ENCODE results near the gene TNFAIP2.

TNFAIP2 gene

GRCh38 chr14:103104389-103104653 lies 18.9 kb upstream of the TNFAIP2 start:
- H3K36me3 ChIP-seq (ENCODE audit: low read depth) = no peaks in the 10 kb centered on the region
- H3K27ac ChIP-seq (ENCODE audit: poor library complexity, severe bottlenecking) = no peak overlapping the region
- peaks cover 24% of the 10 kb centered on the region for H3K27me3 ChIP-seq (ENCODE audit: insufficient read depth, poor library complexity, severe bottlenecking)
- no peak overlapping the region for H3K4me3 ChIP-seq (ENCODE audit: severe bottlenecking)
- DNase-seq (ENCODE audit: low spot score) = no peak
- peaks cover 5% of the 10 kb centered on the region for H3K4me1 ChIP-seq (ENCODE audit: insufficient read depth, poor library complexity, severe bottlenecking)
- TF ChIP-seq CTCF (IDR thresholded peaks at IDR 0.05; ENCODE audit: poor library complexity, severe bottlenecking) = no peak
- H3K9me3 ChIP-seq (ENCODE audit: severe bottlenecking) = no peaks in the 10 kb centered on the region
- no peak for ATAC-seq (ENCODE audit: low read depth)

- Histone ChIP-seq H3K27me3 (ENCODE audit: insufficient read depth, poor library complexity, severe bottlenecking) (peaks cover 24% of the 10 kb centered on the region), H3K9me3 (ENCODE audit: severe bottlenecking) (no peaks in the 10 kb centered on the region), H3K27ac (ENCODE audit: poor library complexity, severe bottlenecking) (no peak overlapping the region), H3K4me1 (ENCODE audit: insufficient read depth, poor library complexity, severe bottlenecking) (peaks cover 8% of the 10 kb centered on the region), H3K4me3 (ENCODE audit: severe bottlenecking) (no peak overlapping the region), H3K36me3 (ENCODE audit: low read depth) (no peaks in the 10 kb centered on the region)
- ATAC-seq (ENCODE audit: low read depth) (peak; percentile 76), DNase-seq (ENCODE audit: low spot score) (no peak)
- peak; percentile 99 for TF ChIP-seq CTCF (IDR thresholded peaks at IDR 0.05; ENCODE audit: poor library complexity, severe bottlenecking)
Observed at GRCh38 chr14:103104654-103105452, 18.4 kb upstream of the TNFAIP2 start.

GRCh38 chr14:103105580-103106150 lies 17.6 kb upstream of the TNFAIP2 start:
- Histone ChIP-seq H3K4me3 (ENCODE audit: severe bottlenecking) (no peak overlapping the region), H3K4me1 (ENCODE audit: insufficient read depth, poor library complexity, severe bottlenecking) (peaks cover 16% of the 10 kb centered on the region), H3K27ac (ENCODE audit: poor library complexity, severe bottlenecking) (no peak overlapping the region), H3K9me3 (ENCODE audit: severe bottlenecking) (no peaks in the 10 kb centered on the region), H3K27me3 (ENCODE audit: insufficient read depth, poor library complexity, severe bottlenecking) (peaks cover 24% of the 10 kb centered on the region), H3K36me3 (ENCODE audit: low read depth) (no peaks in the 10 kb centered on the region)
- no peak for TF ChIP-seq CTCF (IDR thresholded peaks at IDR 0.05; ENCODE audit: poor library complexity, severe bottlenecking)
- no peak for ATAC-seq (ENCODE audit: low read depth)
- DNase-seq (ENCODE audit: low spot score) = no peak

GRCh38 chr14:103107455-103107854 lies 15.8 kb upstream of the TNFAIP2 start:
- H3K4me3 ChIP-seq (ENCODE audit: severe bottlenecking) = no peak overlapping the region
- no peak for DNase-seq (ENCODE audit: low spot score)
- H3K36me3 ChIP-seq (ENCODE audit: low read depth) = no peaks in the 10 kb centered on the region
- ATAC-seq (ENCODE audit: low read depth) = no peak
- no peaks in the 10 kb centered on the region for H3K9me3 ChIP-seq (ENCODE audit: severe bottlenecking)
- peaks cover 23% of the 10 kb centered on the region for H3K27me3 ChIP-seq (ENCODE audit: insufficient read depth, poor library complexity, severe bottlenecking)
- TF ChIP-seq CTCF (IDR thresholded peaks at IDR 0.05; ENCODE audit: poor library complexity, severe bottlenecking) = no peak
- no peak overlapping the region for H3K27ac ChIP-seq (ENCODE audit: poor library complexity, severe bottlenecking)
- H3K4me1 ChIP-seq (ENCODE audit: insufficient read depth, poor library complexity, severe bottlenecking) = peaks cover 24% of the 10 kb centered on the region
